ENCODE measurements around the gene ABHD12. TPM values are rescaled to one million over a fixed set of nuclear protein-coding genes. Genes with fewer than 3 reads are reported as not detected.

The ABHD12 gene
- total and polyA plus RNA-seq, 8 donors = 44.4 to 73.0 (median 57.5) TPM

DNA sequence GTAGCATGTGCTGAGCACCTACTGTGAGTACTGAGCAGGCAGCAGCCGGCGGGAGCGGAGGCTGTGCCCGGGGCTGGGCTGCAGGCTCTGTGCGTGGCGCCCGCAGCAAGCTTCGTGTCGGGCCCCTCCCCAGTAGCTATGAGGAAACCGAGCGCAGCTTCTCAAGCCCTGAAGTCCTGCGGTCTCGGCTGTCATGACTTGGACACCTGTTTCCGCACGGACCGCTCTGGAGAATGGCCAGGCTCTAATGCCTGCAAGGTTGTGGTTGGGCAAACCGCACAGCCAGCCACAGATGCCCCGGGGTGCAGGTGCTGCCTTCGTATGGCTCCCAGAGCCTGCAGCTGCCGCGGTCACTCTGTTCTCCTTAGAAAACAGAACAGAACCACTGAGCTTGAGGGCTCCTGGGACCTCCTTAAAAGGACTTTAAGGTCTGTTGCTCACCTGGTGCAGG lies 109.1 kb downstream of the ABHD12 start:
- Histone ChIP-seq H3K27me3 (no peaks in the 10 kb centered on the region), H3K9me3 (no peaks in the 10 kb centered on the region), H3K36me3 (peaks cover 0 to 44% (median 0%) of the 10 kb centered on the region in 3 donors), H3K27ac (no peak overlapping the region), H3K4me3 (no peak overlapping the region), H3K4me1 (peaks cover 0 to 4% (median 0%) of the 10 kb centered on the region in 3 donors)
- FAIRE-seq (no peak), ATAC-seq (no peak), DNase-seq (peak in 4 of 6 donors; percentile 2 to 39 (median 23))
- TF ChIP-seq, protein P1, sequence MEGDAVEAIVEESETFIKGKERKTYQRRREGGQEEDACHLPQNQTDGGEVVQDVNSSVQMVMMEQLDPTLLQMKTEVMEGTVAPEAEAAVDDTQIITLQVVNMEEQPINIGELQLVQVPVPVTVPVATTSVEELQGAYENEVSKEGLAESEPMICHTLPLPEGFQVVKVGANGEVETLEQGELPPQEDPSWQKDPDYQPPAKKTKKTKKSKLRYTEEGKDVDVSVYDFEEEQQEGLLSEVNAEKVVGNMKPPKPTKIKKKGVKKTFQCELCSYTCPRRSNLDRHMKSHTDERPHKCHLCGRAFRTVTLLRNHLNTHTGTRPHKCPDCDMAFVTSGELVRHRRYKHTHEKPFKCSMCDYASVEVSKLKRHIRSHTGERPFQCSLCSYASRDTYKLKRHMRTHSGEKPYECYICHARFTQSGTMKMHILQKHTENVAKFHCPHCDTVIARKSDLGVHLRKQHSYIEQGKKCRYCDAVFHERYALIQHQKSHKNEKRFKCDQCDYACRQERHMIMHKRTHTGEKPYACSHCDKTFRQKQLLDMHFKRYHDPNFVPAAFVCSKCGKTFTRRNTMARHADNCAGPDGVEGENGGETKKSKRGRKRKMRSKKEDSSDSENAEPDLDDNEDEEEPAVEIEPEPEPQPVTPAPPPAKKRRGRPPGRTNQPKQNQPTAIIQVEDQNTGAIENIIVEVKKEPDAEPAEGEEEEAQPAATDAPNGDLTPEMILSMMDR (IDR thresholded peaks at IDR 0.05) = no peak
- 91 to 92% methylated on average over 21 of the region's 21 CpGs for WGBS, 2 donors
- intact Hi-C loops (cut with DNase I) = no loop called here

GRCh38 chr20:25280574-25281535 lies 109.8 kb downstream of the ABHD12 start:
- TF ChIP-seq, protein P1 (IDR thresholded peaks at IDR 0.05) = no peak
- 94 to 95% methylated on average over 33 of the region's 33 CpGs for WGBS, 2 donors
- H3K4me3 ChIP-seq = no peak overlapping the region
- H3K36me3 ChIP-seq = peaks cover 0 to 43% (median 0%) of the 10 kb centered on the region in 3 donors
- H3K9me3 ChIP-seq = no peaks in the 10 kb centered on the region
- H3K4me1 ChIP-seq = peaks cover 0 to 4% (median 0%) of the 10 kb centered on the region in 3 donors
- DNase-seq (peak in 5 of 6 donors; percentile 2 to 75 (median 11)), FAIRE-seq (no peak), ATAC-seq (no peak)
- intact Hi-C loops (cut with DNase I) = no loop called here
- H3K27me3 ChIP-seq = no peaks in the 10 kb centered on the region
- peak overlapping the region in 2 of 4 donors; percentile 22 to 33 for H3K27ac ChIP-seq

GRCh38 chr20:25280051-25280573 lies 110.5 kb downstream of the ABHD12 start:
- H3K9me3 ChIP-seq = no peaks in the 10 kb centered on the region
- no peak for FAIRE-seq
- TF ChIP-seq, protein P1 (IDR thresholded peaks at IDR 0.05) = no peak
- peaks cover 0 to 4% (median 0%) of the 10 kb centered on the region in 3 donors for H3K4me1 ChIP-seq
- WGBS, 2 donors = 28 to 36% methylated on average over 15 of the region's 15 CpGs
- H3K27me3 ChIP-seq = no peaks in the 10 kb centered on the region
- intact Hi-C loops (cut with DNase I) = no loop called here
- peak overlapping the region in 2 of 4 donors; percentile 22 to 33 for H3K27ac ChIP-seq
- DNase-seq = peak; percentile 34 to 93 (median 83)
- peak; percentile 81 to 90 (median 85) for ATAC-seq
- peaks cover 0 to 40% (median 0%) of the 10 kb centered on the region in 3 donors for H3K36me3 ChIP-seq
- no peak overlapping the region for H3K4me3 ChIP-seq

DNA sequence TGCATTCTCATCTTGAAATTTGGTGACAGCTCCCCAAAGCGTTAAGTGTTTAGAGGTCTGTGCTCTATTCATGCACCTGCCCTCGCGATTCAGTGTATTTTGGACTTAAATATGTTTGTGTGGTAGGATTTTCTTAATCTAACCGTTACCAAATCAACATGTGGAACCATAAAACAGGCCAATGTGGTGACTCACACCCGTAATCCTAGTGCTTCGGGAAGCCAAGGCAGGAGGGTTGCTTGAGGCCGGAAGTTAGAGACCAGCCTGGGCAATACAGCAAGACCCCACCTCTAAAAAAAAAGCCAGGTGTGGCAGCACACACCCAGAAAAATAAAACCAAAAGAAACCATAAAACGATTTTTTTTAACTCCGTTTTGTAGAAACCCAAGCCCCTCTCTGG lies 111.2 kb downstream of the ABHD12 start:
- Histone ChIP-seq H3K27ac (peak overlapping the region in 1 of 4 donors; percentile 22), H3K36me3 (peaks cover 0 to 46% (median 3%) of the 10 kb centered on the region in 3 donors), H3K27me3 (no peaks in the 10 kb centered on the region), H3K4me3 (no peak overlapping the region), H3K4me1 (peaks cover 0 to 4% (median 0%) of the 10 kb centered on the region in 3 donors), H3K9me3 (no peaks in the 10 kb centered on the region)
- intact Hi-C loops (cut with DNase I) = no loop called here
- no peak for FAIRE-seq
- WGBS, 2 donors = 80% methylated on average over 9 of the region's 9 CpGs
- TF ChIP-seq, protein P1 (IDR thresholded peaks at IDR 0.05) = no peak
- ATAC-seq = no peak
- peak in 3 of 6 donors; percentile 2 to 6 (median 5) for DNase-seq

All from pancreas (tissue), 10 donors.